Astrocyte of the spinal cord (primary cell): ENCODE results near the gene TPBG.
"Not testable (repeated sequence)": the region's sequence is repeated elsewhere in the genome, so short reads cannot be mapped to it uniquely, and the experiment has no call there.

Experiments
- DNase-seq: peaks from one replicate; pipeline ENCODE4 v3.0.0; 2011; ENCODE audit warnings: low read depth, low spot score
- H3K4me3 ChIP-seq: 2 replicates; pipeline ENCODE4 v1.5.1; 2011; ENCODE audit warnings: low read depth, mild to moderate bottlenecking, low read length, moderate library complexity
- in situ Hi-C: cut with HindIII; loops from 2 replicates; pipeline ENCODE4 v1.10.0; 2017; ENCODE audit warnings: low sequenced_read_pairs
- TF ChIP-seq, protein P1 (sequence below): IDR thresholded peaks from 2 replicates; pipeline ENCODE4 v1.5.1; 2012; ENCODE audit warnings: low read depth, mild to moderate bottlenecking, low read length, inconsistent platforms

Gene TPBG

DNA sequence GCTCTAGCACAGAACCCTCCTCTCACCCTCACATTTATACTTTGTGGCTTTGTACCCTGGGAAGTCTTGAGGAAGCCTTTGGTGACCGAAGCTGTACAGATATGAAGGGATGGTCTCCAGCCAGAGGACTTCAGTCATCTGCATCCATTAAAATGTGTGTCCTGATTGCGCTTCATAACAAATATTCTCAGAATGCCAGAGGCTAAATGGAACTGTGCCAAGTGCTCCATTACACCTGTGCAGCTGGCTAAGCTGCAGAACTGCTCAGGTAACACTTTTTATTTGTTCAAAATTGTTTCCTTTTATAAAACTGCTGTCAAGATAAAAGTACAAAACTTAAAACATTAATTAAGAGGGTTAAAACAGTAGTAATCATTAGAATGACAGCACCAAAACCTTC is 22.3 kb downstream of the TPBG start:
- no peak overlapping the region for H3K4me3 ChIP-seq
- in situ Hi-C loops: no loop called here
- no peak for DNase-seq
- TF ChIP-seq, protein P1, sequence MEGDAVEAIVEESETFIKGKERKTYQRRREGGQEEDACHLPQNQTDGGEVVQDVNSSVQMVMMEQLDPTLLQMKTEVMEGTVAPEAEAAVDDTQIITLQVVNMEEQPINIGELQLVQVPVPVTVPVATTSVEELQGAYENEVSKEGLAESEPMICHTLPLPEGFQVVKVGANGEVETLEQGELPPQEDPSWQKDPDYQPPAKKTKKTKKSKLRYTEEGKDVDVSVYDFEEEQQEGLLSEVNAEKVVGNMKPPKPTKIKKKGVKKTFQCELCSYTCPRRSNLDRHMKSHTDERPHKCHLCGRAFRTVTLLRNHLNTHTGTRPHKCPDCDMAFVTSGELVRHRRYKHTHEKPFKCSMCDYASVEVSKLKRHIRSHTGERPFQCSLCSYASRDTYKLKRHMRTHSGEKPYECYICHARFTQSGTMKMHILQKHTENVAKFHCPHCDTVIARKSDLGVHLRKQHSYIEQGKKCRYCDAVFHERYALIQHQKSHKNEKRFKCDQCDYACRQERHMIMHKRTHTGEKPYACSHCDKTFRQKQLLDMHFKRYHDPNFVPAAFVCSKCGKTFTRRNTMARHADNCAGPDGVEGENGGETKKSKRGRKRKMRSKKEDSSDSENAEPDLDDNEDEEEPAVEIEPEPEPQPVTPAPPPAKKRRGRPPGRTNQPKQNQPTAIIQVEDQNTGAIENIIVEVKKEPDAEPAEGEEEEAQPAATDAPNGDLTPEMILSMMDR: no peak

DNA sequence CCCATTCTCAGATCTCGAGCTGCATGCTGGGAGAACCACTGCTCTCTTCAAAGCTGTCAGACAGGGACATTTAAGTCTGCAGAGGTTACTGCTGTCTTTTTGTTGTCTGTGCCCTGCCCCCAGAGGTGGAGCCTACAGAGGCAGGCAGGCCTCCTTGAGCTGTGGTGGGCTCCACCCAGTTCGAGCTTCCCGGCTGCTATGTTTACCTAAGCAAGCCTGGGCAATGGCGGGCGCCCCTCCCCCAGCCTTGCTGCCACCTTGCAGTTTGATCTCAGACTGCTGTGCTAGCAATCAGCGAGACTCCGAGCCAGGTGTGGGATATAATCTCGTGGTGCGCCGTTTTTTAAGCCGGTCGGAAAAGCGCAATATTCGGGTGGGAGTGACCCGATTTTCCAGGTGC is 31.2 kb downstream of the TPBG start:
- H3K4me3 ChIP-seq, DNase-seq, in situ Hi-C loops: not testable (repeated sequence)

DNA sequence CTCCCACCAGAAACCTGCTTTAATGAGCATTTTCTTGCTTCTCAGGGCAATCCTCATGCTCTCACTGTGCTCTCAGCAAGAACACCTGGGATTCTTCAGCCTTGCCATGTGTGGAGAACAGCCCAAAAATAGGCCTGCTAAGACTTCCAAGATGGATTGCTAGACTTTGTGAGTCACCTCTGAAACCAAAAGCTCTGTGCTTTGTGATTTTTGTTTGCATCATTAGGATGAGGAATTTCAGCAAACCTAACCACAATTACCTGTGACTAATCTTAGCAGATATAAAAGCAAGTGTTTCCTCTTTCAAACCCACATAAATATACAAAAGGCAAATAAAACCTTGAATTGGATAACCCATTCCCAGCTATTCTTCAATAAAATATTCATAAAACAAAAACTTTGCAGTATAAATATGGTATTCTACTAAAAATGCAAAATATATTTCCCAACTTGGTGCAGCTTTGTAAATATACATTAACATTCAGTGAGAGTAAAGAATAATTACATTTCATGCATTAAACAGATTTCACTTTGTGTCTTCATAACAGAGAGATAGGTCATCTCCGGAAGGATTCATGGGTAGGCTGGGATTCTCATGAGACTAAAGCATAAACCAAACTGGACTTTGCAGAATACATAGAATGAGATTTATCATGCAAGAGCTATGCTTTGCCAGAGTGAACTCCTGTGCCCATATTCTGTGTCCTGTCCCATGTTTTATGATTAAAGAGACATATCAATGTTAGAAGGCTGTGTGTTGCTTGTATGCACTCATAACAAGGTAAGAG is 33.5 kb downstream of the TPBG start:
- in situ Hi-C loops: no loop called here
- TF ChIP-seq, protein P1: no peak
- peak; percentile 96 for DNase-seq
- no peak overlapping the region for H3K4me3 ChIP-seq

DNA sequence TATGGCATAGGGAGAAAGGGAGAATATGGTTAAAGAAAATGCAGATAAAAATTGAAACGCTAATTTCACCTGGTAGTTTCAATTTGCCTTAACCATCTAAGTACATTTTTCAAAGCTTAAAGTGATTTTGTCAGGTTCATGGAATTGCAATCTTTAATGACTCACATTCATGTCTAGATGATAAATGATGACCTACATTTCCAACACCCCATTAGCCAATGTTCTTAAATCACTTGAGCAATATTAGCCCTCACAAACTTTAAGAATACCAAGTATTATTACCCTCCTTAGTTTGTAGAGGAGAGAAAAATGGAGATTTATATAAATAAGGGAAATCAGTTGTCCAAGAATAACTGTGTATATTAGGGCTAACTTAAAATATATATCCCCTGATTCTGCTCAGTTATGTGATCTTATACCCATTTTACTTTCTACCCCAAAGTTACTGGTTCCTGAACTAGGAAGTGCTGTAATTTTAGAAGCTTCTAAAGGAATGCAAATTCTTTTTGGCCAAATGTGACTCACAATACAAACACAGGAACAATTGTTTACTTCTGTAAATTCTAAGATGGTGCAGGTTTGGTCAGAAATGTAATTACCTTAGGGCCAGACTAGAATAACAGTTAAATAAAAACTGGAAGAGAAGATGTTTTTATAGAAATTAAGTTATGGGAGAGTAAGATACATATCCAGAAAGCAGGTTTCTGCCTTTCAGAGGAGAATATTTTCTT is 34.5 kb downstream of the TPBG start:
- TF ChIP-seq, protein P1: no peak
- in situ Hi-C loops: no loop called here
- no peak overlapping the region for H3K4me3 ChIP-seq
- peak; percentile 65 for DNase-seq

DNA sequence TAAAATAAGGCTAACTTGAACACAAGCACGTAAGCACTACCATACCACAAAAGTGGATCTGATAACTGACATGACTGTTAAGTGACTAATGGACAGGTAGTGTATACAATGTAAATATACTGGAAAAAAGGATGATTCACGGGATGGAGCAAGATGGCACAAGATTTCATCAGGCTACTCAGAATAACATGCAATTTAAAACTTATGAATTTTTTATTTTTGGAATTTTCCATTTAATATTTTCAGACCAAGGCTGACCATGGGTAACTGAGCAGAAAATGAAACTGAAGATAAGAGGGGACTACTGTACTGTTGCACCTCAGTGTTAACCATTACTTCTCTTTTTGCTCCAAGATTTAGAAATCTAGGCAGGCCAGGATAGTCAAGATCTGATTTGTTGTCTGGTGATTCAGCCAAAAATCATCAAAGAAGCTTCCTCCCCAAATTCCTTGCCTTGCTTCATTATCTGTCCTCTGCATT is 45.4 kb downstream of the TPBG start:
- in situ Hi-C loops: no loop called here
- DNase-seq: peak; percentile 45
- no peak overlapping the region for H3K4me3 ChIP-seq
- TF ChIP-seq, protein P1: no peak

DNA sequence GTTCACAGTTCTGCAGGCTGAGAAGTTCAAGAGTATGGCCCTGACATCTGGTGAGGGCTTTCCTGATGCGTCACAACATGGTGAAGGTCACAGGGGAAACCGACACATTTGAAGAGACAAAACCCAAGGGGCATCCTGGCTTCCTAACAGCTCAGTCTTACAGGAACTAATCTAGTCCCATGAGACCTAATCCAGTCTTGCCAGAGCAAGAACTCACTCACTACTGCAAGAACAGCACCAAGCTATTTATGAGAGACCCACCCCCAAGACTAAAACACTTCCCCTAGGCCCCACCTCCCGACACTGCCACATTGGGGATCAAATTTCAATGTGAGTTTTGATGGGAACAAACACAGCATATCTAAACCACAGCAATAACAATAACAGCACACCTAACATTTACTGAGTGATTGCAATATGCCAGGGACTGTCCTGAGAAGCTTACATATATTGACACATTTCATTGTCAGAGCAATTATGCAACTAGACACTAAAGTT is 46.6 kb downstream of the TPBG start:
- peak; percentile 80 for DNase-seq
- in situ Hi-C loops: no loop called here
- no peak overlapping the region for H3K4me3 ChIP-seq
- TF ChIP-seq, protein P1: no peak

DNA sequence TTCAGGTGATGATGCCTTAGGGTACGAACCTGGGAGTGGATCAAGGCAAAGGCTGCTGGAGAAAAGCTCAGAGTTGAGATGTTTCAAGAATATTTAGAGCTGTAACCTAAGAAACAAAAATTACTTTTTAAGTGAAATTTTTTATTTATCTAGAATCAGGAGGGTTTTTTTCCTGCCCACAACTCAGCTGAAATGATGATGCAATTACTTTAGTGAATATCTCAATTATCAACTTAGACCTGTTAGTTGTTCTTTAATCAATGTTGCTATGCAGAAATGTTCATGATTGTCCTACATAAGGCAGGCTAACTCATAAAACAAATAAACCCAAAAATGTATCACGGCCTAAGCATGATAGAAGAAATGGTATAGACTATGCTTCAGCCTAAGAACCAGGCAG is 50.3 kb downstream of the TPBG start:
- H3K4me3 ChIP-seq: no peak overlapping the region
- TF ChIP-seq, protein P1: no peak
- in situ Hi-C loops: no loop called here
- DNase-seq: no peak
